ENCODE results near the gene CLTA.

The CLTA gene, protein sequence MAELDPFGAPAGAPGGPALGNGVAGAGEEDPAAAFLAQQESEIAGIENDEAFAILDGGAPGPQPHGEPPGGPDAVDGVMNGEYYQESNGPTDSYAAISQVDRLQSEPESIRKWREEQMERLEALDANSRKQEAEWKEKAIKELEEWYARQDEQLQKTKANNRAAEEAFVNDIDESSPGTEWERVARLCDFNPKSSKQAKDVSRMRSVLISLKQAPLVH

GRCh38 chr9:36190388-36191289 is at the start of gene CLTA:
TSS of gene CLTA (plus strand) at chr9:36190921. CDS start at chr9:36191057, 136 bp downstream.
- DNase-seq (ENCODE audit: low read depth), result peak; percentile 100

- DNase-seq (ENCODE audit: low read depth), result peak; percentile 56
These were observed 49.4 kb upstream of the CLTA start for GRCh38 chr9:36141288-36141687.

DNA sequence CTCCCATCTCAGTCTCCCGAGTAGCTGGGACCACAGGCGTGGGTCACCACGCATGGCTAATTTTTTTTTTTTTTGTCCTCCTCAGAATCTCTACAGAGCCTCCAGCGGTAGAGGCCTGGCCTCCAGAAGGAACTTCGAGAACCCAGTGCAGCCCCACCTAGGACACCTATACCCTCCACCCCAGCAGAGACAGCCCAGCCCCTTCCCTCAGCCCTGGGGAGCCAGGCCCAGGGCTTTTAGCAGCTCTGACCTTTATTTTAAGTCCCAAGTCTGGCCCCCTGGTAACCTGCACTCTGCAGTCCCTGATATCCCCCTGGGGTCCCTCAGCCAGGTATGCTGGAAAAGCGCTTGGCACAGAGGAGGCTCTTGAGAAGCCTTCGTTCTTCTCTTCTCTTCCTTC is 49.0 kb upstream of the CLTA start:
- no peak for DNase-seq (ENCODE audit: low read depth)

- DNase-seq (ENCODE audit: low read depth), result no peak
These were observed 48.0 kb upstream of the CLTA start for GRCh38 chr9:36142510-36143244.

DNA sequence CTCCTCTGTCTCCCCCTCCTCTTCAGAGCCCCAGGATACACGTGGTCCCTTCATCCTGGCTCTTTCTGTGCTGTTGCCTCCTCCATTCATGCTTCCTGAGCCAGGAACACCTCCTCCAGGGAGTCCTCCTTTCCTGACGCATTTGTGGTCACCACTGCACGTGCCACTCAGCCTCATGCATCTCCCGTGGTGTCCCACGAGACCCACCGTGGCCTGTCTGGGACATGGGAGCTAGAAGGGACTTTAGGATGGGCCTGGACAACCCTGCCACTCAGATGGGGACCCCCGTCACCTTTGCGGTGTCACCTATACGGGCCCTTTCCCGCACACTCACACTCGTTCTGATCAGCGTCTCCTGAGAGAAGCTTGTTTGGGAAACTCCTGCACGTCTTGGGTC is 47.5 kb upstream of the CLTA start:
- no peak for DNase-seq (ENCODE audit: low read depth)

GRCh38 chr9:36144309-36145232 is 46.1 kb upstream of the CLTA start:
- DNase-seq (ENCODE audit: low read depth), result no peak

- no peak for DNase-seq (ENCODE audit: low read depth)
These were observed 44.8 kb upstream of the CLTA start for GRCh38 chr9:36145970-36146369.

- no peak for DNase-seq (ENCODE audit: low read depth)
These were observed 44.1 kb upstream of the CLTA start for GRCh38 chr9:36146651-36147050.

DNA sequence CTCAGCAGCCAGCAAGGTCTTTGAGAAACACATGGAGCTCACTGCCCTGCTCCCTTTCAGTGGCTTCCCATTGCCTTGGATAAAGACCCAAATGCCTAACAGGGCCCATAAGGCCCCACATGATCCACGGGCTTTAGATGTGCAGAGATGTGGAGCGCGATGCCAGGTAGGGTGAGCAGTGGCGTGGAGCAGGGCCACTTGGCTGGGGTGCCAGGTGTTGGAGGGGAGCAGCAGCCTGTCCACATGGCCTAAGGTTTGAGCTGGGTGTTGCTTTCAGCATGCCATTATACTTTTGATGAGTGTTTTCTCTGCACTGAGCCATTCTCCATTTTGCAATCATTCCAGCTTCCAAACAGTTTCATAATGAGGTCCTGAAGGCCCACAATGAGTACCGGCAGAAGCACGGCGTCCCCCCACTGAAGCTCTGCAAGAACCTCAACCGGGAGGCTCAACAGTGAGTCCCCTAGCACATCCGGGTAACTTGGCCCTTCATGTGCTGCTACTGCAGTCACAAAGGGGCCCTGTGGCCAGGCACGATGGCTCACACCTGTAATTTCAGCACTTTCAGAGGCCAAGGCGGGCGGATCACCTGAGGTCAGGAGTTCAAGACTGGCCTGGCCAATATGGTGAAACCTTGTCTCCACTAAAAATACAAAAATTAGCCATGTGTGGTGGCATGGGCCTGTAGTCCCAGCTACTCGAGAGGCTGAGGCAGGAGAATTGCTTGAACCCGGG is 43.1 kb upstream of the CLTA start:
- DNase-seq (ENCODE audit: low read depth), result no peak

DNA sequence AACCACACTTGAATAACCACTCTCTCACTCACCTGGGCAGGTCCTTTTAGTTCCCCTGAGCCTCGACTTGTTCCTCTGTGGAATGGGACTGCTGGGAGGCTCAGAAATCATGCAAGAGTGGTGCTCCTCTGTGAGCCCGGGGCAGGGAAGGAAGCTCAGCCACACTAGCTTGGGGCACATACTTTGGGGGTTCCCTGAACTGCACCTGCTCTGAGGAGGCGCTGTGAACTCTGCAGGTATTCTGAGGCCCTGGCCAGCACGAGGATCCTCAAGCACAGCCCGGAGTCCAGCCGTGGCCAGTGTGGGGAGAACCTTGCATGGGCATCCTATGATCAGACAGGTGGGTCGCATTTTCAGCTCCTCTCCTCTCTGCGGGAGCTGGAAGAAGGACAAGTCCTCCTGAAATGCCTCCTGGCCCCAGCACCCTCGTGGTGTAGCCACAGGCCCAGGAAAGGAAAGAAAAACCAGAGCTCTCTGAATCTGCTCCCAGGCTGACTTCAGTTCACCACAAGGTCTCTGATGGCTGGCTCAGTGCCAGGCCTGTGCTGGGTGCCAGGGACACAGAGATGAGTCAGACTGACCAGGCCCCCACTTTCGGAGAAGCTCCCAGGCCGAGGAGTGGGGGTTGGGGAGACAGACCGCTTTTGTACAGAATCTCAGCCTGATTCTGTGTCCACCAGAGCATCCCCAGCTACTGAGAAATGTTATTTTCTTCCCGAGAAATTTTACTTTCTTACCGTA is 42.2 kb upstream of the CLTA start:
- peak; percentile 98 for DNase-seq (ENCODE audit: low read depth)

DNA sequence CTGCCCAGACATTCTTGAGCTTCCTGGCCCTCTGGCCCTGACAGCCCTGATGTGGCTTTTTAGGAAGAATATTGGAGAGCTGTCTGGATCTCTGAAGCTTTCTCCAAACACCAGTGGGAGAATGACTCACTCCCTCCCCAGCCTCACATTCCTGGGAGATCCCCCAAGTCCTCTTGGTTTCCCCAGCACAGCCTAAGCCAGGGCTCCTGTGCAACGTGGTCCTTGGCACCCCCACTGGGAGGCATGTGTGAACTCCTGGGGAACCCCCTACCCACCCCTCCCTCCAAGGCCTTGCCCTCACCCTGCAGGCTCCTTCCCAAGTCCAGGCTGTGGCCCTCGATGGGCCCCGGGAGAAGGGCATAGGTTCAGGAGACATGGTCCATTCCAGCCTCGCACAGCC is 41.5 kb upstream of the CLTA start:
- peak; percentile 80 for DNase-seq (ENCODE audit: low read depth)

GRCh38 chr9:36150574-36151315 is 40.0 kb upstream of the CLTA start:
- DNase-seq (ENCODE audit: low read depth), result peak; percentile 59

DNA sequence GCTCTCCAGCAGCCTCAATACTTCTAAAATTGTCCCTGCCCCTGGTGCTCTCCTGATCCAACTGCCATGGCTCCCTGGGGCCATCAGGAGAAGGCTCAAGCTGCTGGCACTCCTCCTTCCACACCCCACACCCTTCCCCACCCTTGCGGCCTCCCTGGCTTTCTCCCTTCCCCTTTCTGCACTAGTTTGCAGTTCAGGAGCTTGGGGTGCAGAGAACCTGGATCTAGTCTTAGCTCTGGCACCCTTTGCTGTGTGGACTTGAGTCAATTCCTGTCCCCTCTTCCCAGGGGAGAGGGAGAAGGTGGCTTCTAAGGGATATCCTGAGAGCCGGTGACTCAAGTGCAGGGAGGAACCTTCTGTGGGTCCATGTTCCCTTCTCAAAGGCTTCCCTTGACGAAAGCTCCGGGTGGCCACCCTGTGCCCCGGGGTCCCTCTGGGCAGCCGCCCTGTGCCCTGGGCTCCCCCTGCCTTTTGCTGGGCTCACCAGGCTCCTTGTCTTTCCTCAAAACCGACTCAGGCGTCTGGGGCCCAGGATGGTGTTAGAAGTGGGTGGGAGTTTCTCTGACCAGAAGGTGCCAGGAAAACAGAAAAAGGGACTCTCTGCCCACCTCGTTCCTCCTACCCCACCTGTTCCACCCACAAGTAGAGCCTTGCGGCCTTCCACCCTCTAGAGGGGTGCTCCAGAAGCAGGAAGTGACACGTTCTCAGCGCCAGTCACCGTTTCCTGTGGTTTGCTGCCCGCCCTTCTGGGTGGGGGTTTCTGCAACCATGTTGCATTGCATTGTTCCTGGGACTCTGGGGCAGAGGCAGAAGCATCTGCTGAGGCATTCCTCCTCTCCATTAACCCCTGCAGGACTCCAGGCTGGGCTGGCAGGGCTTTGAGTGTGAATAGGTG is 39.2 kb upstream of the CLTA start:
- peak; percentile 94 for DNase-seq (ENCODE audit: low read depth)

- no peak for DNase-seq (ENCODE audit: low read depth)
These were observed 37.8 kb upstream of the CLTA start for GRCh38 chr9:36152741-36153438.

DNA sequence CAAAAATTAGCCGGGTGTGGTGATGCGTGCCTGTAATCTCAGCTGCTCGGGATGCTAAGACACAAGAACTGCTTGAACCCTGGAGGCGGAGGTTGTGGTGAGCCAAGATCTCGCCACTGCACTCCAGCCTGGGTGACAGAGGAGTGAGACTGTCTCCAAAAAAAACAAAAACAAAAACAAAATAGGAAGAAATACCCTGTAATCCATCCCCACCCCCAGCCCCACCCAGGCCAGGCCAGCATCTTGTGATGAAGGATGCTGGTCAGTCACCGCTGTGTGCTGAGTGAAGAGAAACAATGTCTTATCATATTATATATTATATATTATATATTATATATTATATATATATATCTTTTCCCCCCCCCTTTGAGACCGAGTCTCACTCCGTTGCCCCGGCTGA is 37.0 kb upstream of the CLTA start:
- DNase-seq (ENCODE audit: low read depth), result no peak

DNA sequence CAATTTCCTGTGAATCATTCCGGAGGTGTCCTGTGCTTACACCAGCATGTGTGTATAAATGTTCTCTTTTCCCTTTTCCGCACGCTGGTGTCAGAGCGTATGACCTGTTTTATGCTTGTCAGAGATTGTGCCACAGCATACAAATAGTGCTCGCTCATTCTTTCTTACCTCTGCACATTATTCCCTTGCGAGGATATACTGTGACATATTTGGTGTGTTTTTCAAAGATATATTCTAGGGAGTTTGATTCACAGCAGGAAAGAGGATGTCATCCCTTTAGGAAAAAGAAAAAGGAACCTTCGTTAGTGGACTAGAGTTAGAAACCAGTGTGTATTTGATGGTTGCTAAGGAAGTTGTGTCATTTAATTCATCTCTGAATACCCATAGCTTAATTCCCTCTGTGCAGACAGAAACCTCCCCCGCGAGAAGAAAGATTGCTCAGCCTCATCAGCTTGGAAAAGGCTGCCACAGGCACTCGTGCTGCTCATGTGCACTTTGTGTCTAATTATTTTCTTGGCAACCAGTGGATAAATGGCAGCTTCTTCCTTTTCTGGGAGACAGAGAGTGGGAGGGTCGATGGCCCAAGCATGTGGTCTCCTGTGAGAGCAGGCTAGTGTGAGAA is 36.3 kb upstream of the CLTA start:
- DNase-seq (ENCODE audit: low read depth), result peak; percentile 80

DNA sequence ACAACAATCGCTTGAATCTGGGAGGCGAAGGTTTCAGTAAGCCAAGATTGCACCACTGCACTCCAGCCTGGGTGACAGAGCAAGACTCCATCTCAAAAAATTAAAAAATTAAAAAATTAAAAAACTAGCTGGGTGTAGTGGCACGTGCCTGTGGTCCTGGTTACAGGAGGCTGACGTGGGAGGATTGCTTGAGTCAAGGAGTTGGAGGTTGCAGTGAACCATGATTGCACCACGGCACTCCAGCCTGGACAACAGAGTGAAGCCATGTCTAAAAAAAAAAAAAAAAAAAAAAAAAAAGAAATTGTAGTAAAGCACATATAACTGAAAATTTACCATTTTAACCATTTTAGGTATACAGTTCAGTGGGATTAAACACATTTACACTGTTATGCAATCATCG is 34.6 kb upstream of the CLTA start:
- no peak for DNase-seq (ENCODE audit: low read depth)

All from ELR (cell line).